ENCODE measurements around the gene NELL2.

NELL2 gene

DNA sequence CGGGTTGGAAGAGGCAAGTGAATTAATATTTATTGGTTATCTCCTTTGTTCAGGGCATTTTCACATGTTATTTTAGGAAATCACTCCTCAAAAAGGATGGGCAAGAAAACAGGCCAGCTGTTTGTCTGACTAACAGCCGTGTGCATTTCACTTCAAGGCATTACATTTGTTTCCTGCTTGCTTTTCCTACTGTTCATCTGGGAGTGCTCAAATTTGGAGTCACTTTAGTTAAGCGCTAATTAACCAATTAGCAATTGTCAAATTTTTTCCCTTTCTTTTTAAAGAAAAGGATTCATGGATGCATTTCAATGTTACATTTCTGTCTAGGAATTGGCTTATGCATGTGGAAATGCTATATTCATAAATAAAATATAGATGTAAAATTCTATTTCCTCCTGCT, 415.9 kb downstream of the NELL2 start:
- no peaks in the 10 kb centered on the region for H3K36me3 Mint-ChIP-seq (ENCODE audit: low read depth)
- H3K9me3 Mint-ChIP-seq, result no peaks in the 10 kb centered on the region
- no peaks in the 10 kb centered on the region for H3K27me3 Mint-ChIP-seq
- no peaks in the 10 kb centered on the region for H3K4me1 Mint-ChIP-seq (ENCODE audit: low read depth)
- no peak overlapping the region for H3K4me3 Mint-ChIP-seq
- no peak overlapping the region for H3K27ac Mint-ChIP-seq

DNA sequence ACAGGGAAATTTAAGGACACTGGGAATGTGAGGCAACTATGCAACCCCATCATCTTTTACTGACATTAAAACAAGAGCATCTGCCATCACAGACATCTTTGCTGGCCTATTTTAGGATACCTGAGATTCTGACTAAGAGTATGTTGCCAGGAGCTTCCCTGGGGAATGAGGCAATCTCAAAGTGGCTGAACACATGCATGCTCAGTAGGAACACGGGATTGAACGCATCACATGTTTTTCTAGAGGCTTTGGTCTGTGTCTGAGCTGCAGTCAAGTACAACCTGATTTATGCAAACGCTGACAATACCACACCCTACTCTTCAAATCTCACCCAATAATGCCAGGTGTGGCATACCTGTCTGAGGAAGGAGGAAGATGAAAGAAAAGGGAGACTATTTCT, 416.5 kb downstream of the NELL2 start:
- Mint-ChIP-seq H3K27me3 (no peaks in the 10 kb centered on the region), H3K9me3 (no peaks in the 10 kb centered on the region), H3K36me3 (ENCODE audit: low read depth) (no peaks in the 10 kb centered on the region), H3K27ac (no peak overlapping the region), H3K4me1 (ENCODE audit: low read depth) (no peaks in the 10 kb centered on the region), H3K4me3 (no peak overlapping the region)
